ENCODE results near the gene TMEM45A. TPM values are rescaled to one million over a fixed set of nuclear protein-coding genes. Genes with fewer than 3 reads are reported as not detected.

Gene TMEM45A
- total RNA-seq, 1 experiment from 2014 or later: 6.6 TPM

DNA sequence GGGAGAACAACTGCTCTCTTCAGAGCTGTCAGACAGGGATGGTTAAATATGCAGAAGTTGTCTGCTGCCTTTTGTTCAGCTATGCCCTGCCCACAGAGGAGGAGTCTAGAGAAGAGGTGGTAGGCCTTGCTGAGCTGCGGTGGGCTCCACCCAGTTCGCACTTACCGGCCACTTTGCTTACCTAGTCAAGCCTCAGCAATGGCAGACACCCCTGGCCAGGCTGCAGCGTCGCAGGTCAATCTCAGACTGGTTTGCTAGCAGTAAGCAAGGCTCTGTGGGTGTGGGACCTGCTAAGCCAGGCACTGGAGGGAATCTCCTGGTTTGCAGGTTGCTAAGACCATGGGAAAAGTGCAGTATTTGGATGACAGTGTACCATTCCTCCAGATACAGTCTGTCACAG is 12.3 kb upstream of the TMEM45A start:
- CTCF ChIA-PET: no interaction called here
- peak; percentile 63; the same call in 1 of the 2 replicates for ATAC-seq
- no peak for TF ChIP-seq FOXJ3 (CRISPR knock-in tag; IDR thresholded peaks at IDR 0.05; ENCODE audit: borderline replicate concordance)
- no peak for TF ChIP-seq SOX15 (CRISPR knock-in tag; IDR thresholded peaks at IDR 0.05)
- TF ChIP-seq IRF2 (CRISPR knock-in tag; IDR thresholded peaks at IDR 0.05; ENCODE audit: borderline replicate concordance, low read depth): no peak
- no peak for TF ChIP-seq MYBL2 (CRISPR knock-in tag; IDR thresholded peaks at IDR 0.05)
- TF ChIP-seq ZNF232 (CRISPR knock-in tag; IDR thresholded peaks at IDR 0.05): no peak
- TF ChIP-seq, protein P1, sequence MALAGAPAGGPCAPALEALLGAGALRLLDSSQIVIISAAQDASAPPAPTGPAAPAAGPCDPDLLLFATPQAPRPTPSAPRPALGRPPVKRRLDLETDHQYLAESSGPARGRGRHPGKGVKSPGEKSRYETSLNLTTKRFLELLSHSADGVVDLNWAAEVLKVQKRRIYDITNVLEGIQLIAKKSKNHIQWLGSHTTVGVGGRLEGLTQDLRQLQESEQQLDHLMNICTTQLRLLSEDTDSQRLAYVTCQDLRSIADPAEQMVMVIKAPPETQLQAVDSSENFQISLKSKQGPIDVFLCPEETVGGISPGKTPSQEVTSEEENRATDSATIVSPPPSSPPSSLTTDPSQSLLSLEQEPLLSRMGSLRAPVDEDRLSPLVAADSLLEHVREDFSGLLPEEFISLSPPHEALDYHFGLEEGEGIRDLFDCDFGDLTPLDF (CRISPR knock-in tag; IDR thresholded peaks at IDR 0.05): no peak
- TF ChIP-seq, protein P2, sequence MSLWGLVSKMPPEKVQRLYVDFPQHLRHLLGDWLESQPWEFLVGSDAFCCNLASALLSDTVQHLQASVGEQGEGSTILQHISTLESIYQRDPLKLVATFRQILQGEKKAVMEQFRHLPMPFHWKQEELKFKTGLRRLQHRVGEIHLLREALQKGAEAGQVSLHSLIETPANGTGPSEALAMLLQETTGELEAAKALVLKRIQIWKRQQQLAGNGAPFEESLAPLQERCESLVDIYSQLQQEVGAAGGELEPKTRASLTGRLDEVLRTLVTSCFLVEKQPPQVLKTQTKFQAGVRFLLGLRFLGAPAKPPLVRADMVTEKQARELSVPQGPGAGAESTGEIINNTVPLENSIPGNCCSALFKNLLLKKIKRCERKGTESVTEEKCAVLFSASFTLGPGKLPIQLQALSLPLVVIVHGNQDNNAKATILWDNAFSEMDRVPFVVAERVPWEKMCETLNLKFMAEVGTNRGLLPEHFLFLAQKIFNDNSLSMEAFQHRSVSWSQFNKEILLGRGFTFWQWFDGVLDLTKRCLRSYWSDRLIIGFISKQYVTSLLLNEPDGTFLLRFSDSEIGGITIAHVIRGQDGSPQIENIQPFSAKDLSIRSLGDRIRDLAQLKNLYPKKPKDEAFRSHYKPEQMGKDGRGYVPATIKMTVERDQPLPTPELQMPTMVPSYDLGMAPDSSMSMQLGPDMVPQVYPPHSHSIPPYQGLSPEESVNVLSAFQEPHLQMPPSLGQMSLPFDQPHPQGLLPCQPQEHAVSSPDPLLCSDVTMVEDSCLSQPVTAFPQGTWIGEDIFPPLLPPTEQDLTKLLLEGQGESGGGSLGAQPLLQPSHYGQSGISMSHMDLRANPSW (CRISPR knock-in tag; conservative IDR thresholded peaks at IDR 0.05; ENCODE audit: low read depth): no peak
- no peak for TF ChIP-seq HMGXB4 (CRISPR knock-in tag; IDR thresholded peaks at IDR 0.05)
- no peak for TF ChIP-seq HMGA2 (CRISPR knock-in tag; IDR thresholded peaks at IDR 0.05)
- no peak for TF ChIP-seq ZNF263 (CRISPR knock-in tag; IDR thresholded peaks at IDR 0.05; ENCODE audit: low read depth)
- no peak for TF ChIP-seq SMAD3 (CRISPR knock-in tag; IDR thresholded peaks at IDR 0.05; ENCODE audit: borderline replicate concordance)
- TF ChIP-seq EMX1 (CRISPR knock-in tag; IDR thresholded peaks at IDR 0.05): no peak
- no peak for TF ChIP-seq ZNF396 (CRISPR knock-in tag; IDR thresholded peaks at IDR 0.05; ENCODE audit: borderline replicate concordance)
- no peak for TF ChIP-seq ELF4 (CRISPR knock-in tag; IDR thresholded peaks at IDR 0.05; ENCODE audit: low read depth)
- TF ChIP-seq, protein P3, sequence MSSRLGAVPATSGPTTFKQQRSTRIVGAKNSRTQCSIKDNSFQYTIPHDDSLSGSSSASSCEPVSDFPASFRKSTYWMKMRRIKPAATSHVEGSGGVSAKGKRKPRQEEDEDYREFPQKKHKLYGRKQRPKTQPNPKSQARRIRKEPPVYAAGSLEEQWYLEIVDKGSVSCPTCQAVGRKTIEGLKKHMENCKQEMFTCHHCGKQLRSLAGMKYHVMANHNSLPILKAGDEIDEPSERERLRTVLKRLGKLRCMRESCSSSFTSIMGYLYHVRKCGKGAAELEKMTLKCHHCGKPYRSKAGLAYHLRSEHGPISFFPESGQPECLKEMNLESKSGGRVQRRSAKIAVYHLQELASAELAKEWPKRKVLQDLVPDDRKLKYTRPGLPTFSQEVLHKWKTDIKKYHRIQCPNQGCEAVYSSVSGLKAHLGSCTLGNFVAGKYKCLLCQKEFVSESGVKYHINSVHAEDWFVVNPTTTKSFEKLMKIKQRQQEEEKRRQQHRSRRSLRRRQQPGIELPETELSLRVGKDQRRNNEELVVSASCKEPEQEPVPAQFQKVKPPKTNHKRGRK (CRISPR knock-in tag; IDR thresholded peaks at IDR 0.05; ENCODE audit: borderline replicate concordance): no peak
- no peak for TF ChIP-seq ZNF138 (CRISPR knock-in tag; conservative IDR thresholded peaks at IDR 0.05)
- TF ChIP-seq ATF1 (CRISPR knock-in tag; IDR thresholded peaks at IDR 0.05): no peak
- TF ChIP-seq E2F5 (CRISPR knock-in tag; IDR thresholded peaks at IDR 0.05): no peak
- TF ChIP-seq ZSCAN18 (CRISPR knock-in tag; IDR thresholded peaks at IDR 0.05): no peak
- Mint-ChIP-seq H3K4me3 (no peak overlapping the region), H3K9me3 (peaks cover 19% of the 10 kb centered on the region), H3K36me3 (peaks cover 11% of the 10 kb centered on the region), H3K27ac (no peak overlapping the region), H3K27me3 (ENCODE audit: low read depth) (peaks cover 3% of the 10 kb centered on the region), H3K4me1 (no peaks in the 10 kb centered on the region)
- DNase-seq (ENCODE audit: low spot score): no peak
- POLR2A ChIA-PET: no interaction called here
